WTC11 (cell line): ENCODE results near the gene TMEM161B. TPM values are rescaled to one million over a fixed set of nuclear protein-coding genes. Genes with fewer than 3 reads are reported as not detected.

Experiments used
- ATAC-seq: fragments of 200-7000 bp; cut with Tn5 transposase; 2 replicates; pipeline ENCODE4 v1.10.0; 2021; ENCODE audit warnings: mild to moderate bottlenecking, moderate library complexity
- CTCF ChIA-PET: fragments of 300-600 bp; sonication (Branson Sonifier 250); formaldehyde crosslinking; loops from one replicate; lab custom pipeline; 2021; ENCODE audit warnings: antibody characterized with exemption; lab: Charles Lee
- POLR2A ChIA-PET: fragments of 350-600 bp; sonication (Branson Sonifier 250); formaldehyde crosslinking; loops from one replicate; lab custom pipeline; 2021; ENCODE audit warnings: antibody characterized with exemption; lab: Charles Lee
- DNase-seq: peaks from one replicate; pipeline ENCODE4 v3.0.0; 2021; ENCODE audit warnings: low spot score
- H3K27ac Mint-ChIP-seq: 2 replicates; pipeline ENCODE4 v1.8.0; 2021; ENCODE audit warnings: mixed read lengths
- H3K27me3 Mint-ChIP-seq: 2 replicates; pipeline ENCODE4 v1.8.0; 2021; ENCODE audit warnings: low read depth, mild to moderate bottlenecking, moderate library complexity, mixed read lengths
- H3K36me3 Mint-ChIP-seq: 2 replicates; pipeline ENCODE4 v1.8.0; 2021; ENCODE audit warnings: mixed read lengths
- H3K4me1 Mint-ChIP-seq: 2 replicates; pipeline ENCODE4 v1.8.0; 2022; ENCODE audit warnings: mixed read lengths
- H3K4me3 Mint-ChIP-seq: 2 replicates; pipeline ENCODE4 v1.8.0; 2021; ENCODE audit warnings: mild to moderate bottlenecking, moderate library complexity, mixed read lengths
- H3K9me3 Mint-ChIP-seq: 2 replicates; pipeline ENCODE4 v1.8.0; 2021; ENCODE audit warnings: mixed read lengths
- ARID4B ChIP-seq: sonication (generic); formaldehyde crosslinking; IDR thresholded peaks from 2 replicates; pipeline ENCODE4 v1.8.0; 2023; ENCODE audit warnings: missing genetic modification reagents, mild to moderate bottlenecking, borderline replicate concordance
- CBFB ChIP-seq: sonication (generic); formaldehyde crosslinking; IDR thresholded peaks from 2 replicates; pipeline ENCODE4 v1.8.1; 2022; ENCODE audit warnings: mild to moderate bottlenecking, low read depth, missing genetic modification reagents
- CREB1 ChIP-seq: sonication (generic); formaldehyde crosslinking; IDR thresholded peaks from 2 replicates; pipeline ENCODE4 v1.8.0; 2023; ENCODE audit warnings: mild to moderate bottlenecking, missing genetic modification reagents
- CREM ChIP-seq: sonication (generic); formaldehyde crosslinking; IDR thresholded peaks from 2 replicates; pipeline ENCODE4 v1.8.1; 2022; ENCODE audit warnings: mild to moderate bottlenecking, missing genetic modification reagents, moderate library complexity
- ELF4 ChIP-seq: sonication (generic); formaldehyde crosslinking; IDR thresholded peaks from 2 replicates; pipeline ENCODE4 v1.8.1; 2022; ENCODE audit warnings: low read depth, mild to moderate bottlenecking, moderate library complexity, missing genetic modification reagents
- EMX1 ChIP-seq: fragments of 250-450 bp; sonication (Bioruptor Pico); IDR thresholded peaks from 2 replicates; pipeline ENCODE4 v1.8.0; 2021; ENCODE audit warnings: mild to moderate bottlenecking
- ESRRA ChIP-seq: sonication (generic); formaldehyde crosslinking; IDR thresholded peaks from 2 replicates; pipeline ENCODE4 v1.8.1; 2022; ENCODE audit warnings: mild to moderate bottlenecking, missing genetic modification reagents, borderline replicate concordance
- FOXP4 ChIP-seq: sonication (generic); formaldehyde crosslinking; IDR thresholded peaks from 2 replicates; pipeline ENCODE4 v1.8.0; 2022; ENCODE audit warnings: mild to moderate bottlenecking, missing genetic modification reagents
- GTF2I ChIP-seq: fragments of 250-450 bp; sonication (Bioruptor Pico); conservative IDR thresholded peaks from 2 replicates; pipeline ENCODE4 v1.4.0; 2021; ENCODE audit warnings: mild to moderate bottlenecking
- IRF1 ChIP-seq: sonication (generic); formaldehyde crosslinking; IDR thresholded peaks from 2 replicates; pipeline ENCODE4 v1.8.0; 2023; ENCODE audit warnings: missing genetic modification reagents
- JUN ChIP-seq: sonication (generic); formaldehyde crosslinking; IDR thresholded peaks from 2 replicates; pipeline ENCODE4 v1.8.0; 2023; ENCODE audit warnings: mild to moderate bottlenecking, missing genetic modification reagents
- NFATC4 ChIP-seq: fragments of 250-450 bp; sonication (Bioruptor Pico); IDR thresholded peaks from 2 replicates; pipeline ENCODE4 v1.9.0; 2021; ENCODE audit warnings: mild to moderate bottlenecking
- SMAD4 ChIP-seq: sonication (generic); formaldehyde crosslinking; IDR thresholded peaks from 2 replicates; pipeline ENCODE4 v1.8.0; 2022; ENCODE audit warnings: mild to moderate bottlenecking, missing genetic modification reagents
- STAT6 ChIP-seq: sonication (generic); formaldehyde crosslinking; conservative IDR thresholded peaks from 2 replicates; pipeline ENCODE4 v1.8.1; 2023; ENCODE audit warnings: mild to moderate bottlenecking, low read depth, missing genetic modification reagents, moderate library complexity
- ZBTB21 ChIP-seq: sonication (generic); formaldehyde crosslinking; IDR thresholded peaks from 2 replicates; pipeline ENCODE4 v1.8.1; 2023; ENCODE audit warnings: mild to moderate bottlenecking, missing genetic modification reagents, borderline replicate concordance
- ZBTB43 ChIP-seq: sonication (generic); formaldehyde crosslinking; IDR thresholded peaks from 2 replicates; pipeline ENCODE4 v1.8.1; 2023; ENCODE audit warnings: mild to moderate bottlenecking, missing genetic modification reagents
- ZNF121 ChIP-seq: sonication (generic); formaldehyde crosslinking; IDR thresholded peaks from 2 replicates; pipeline ENCODE4 v1.8.0; 2023; ENCODE audit warnings: missing genetic modification reagents
- ZNF138 ChIP-seq: sonication (generic); formaldehyde crosslinking; conservative IDR thresholded peaks from 2 replicates; pipeline ENCODE4 v1.8.1; 2022; ENCODE audit warnings: mild to moderate bottlenecking, moderate library complexity, missing genetic modification reagents
- total RNA-seq: library from RNA; stranded (reverse); gene quantifications from 3 replicates; pipeline ENCODE4 v1.2.3, GENCODE V29; 2021

Gene TMEM161B
- total RNA-seq, 1 experiment from 2014 or later: 17.0 TPM

- TF ChIP-seq IRF1: no peak
- no peak for TF ChIP-seq ZBTB21 (CRISPR knock-in tag)
- TF ChIP-seq SMAD4: no peak
- TF ChIP-seq JUN (CRISPR knock-in tag): no peak
Measured at GRCh38 chr5:88245893-88246244, 22.8 kb downstream of the TMEM161B start (continued).

GRCh38 chr5:88245241-88245892 is 23.3 kb downstream of the TMEM161B start:
- CTCF ChIA-PET: no interaction called here
- Mint-ChIP-seq H3K4me1 (peaks cover 83% of the 10 kb centered on the region), H3K27ac (peak overlapping the region; percentile 90), H3K27me3 (no peaks in the 10 kb centered on the region), H3K36me3 (no peaks in the 10 kb centered on the region), H3K9me3 (no peaks in the 10 kb centered on the region), H3K4me3 (peak overlapping the region; percentile 17)
- DNase-seq (no peak), ATAC-seq (no peak; the same call in 1 of the 2 replicates)
- POLR2A ChIA-PET: no interaction called here
- TF ChIP-seq ZNF121 (no peak), ESRRA (CRISPR knock-in tag) (no peak), CREB1 (no peak), NFATC4 (CRISPR knock-in tag) (no peak), CBFB (CRISPR knock-in tag) (no peak), FOXP4 (CRISPR knock-in tag) (no peak), ARID4B (CRISPR knock-in tag) (no peak), SMAD4 (no peak), CREM (CRISPR knock-in tag) (no peak), GTF2I (CRISPR knock-in tag) (no peak), STAT6 (CRISPR knock-in tag) (no peak), ZBTB43 (no peak), ELF4 (CRISPR knock-in tag) (no peak), ZNF138 (no peak), EMX1 (no peak)
